ENCODE results near the gene DDIAS.
"Not testable (repeated sequence)": the region's sequence is repeated elsewhere in the genome, so short reads cannot be mapped to it uniquely, and the experiment has no call there.

The DDIAS gene

GRCh38 chr11:82919786-82920185 lies 18.2 kb downstream of the DDIAS start:
- in situ Hi-C loops (cut with MboI; ENCODE audit: low sequenced_read_pairs), result loop anchor here (5.0 kb wide), 1 partner anchor 47 kb away; no protein-coding TSS in a partner anchor

- in situ Hi-C loops (cut with MboI; ENCODE audit: low sequenced_read_pairs), result loop anchor here (5.0 kb wide), 1 partner anchor 48 kb away; no protein-coding TSS in a partner anchor
Observed at GRCh38 chr11:82920227-82920626, 18.7 kb downstream of the DDIAS start.

GRCh38 chr11:82922396-82923173 lies 21.0 kb downstream of the DDIAS start:
- in situ Hi-C loops (cut with MboI; ENCODE audit: low sequenced_read_pairs), result loop anchor here (5.0 kb wide), 1 partner anchor 50 kb away; no protein-coding TSS in a partner anchor

- in situ Hi-C loops (cut with MboI; ENCODE audit: low sequenced_read_pairs), result loop anchor here (5.0 kb wide), 1 partner anchor 52 kb away; no protein-coding TSS in a partner anchor
Observed at GRCh38 chr11:82924522-82925224, 23.1 kb downstream of the DDIAS start.

- in situ Hi-C loops (cut with MboI; ENCODE audit: low sequenced_read_pairs), result no loop called here
Observed at GRCh38 chr11:82927264-82927880, 25.8 kb downstream of the DDIAS start.

GRCh38 chr11:82929121-82929520 lies 27.6 kb downstream of the DDIAS start:
- in situ Hi-C loops (cut with MboI; ENCODE audit: low sequenced_read_pairs), result no loop called here

- in situ Hi-C loops (cut with MboI; ENCODE audit: low sequenced_read_pairs), result no loop called here
Observed at GRCh38 chr11:82930229-82930628, 28.7 kb downstream of the DDIAS start.

- in situ Hi-C loops (cut with MboI; ENCODE audit: low sequenced_read_pairs), result no loop called here
Observed at GRCh38 chr11:82930734-82931133, 29.2 kb downstream of the DDIAS start.

- in situ Hi-C loops (cut with MboI; ENCODE audit: low sequenced_read_pairs), result no loop called here
Observed at GRCh38 chr11:82932564-82932963, 31.0 kb downstream of the DDIAS start.

- in situ Hi-C loops (cut with MboI; ENCODE audit: low sequenced_read_pairs), result no loop called here
Observed at GRCh38 chr11:82936261-82936660, 34.7 kb downstream of the DDIAS start.

GRCh38 chr11:82937554-82937953 lies 36.0 kb downstream of the DDIAS start:
- in situ Hi-C loops (cut with MboI; ENCODE audit: low sequenced_read_pairs), result no loop called here

- in situ Hi-C loops (cut with MboI; ENCODE audit: low sequenced_read_pairs), result no loop called here
Observed at GRCh38 chr11:82939456-82939855, 37.9 kb downstream of the DDIAS start.

GRCh38 chr11:82942376-82942775 lies 40.8 kb downstream of the DDIAS start:
- in situ Hi-C loops (cut with MboI; ENCODE audit: low sequenced_read_pairs), result no loop called here

- in situ Hi-C loops (cut with MboI; ENCODE audit: low sequenced_read_pairs), result not testable (repeated sequence)
Observed at GRCh38 chr11:82943430-82943829, 41.9 kb downstream of the DDIAS start.

- in situ Hi-C loops (cut with MboI; ENCODE audit: low sequenced_read_pairs), result no loop called here
Observed at GRCh38 chr11:82944198-82944597, 42.7 kb downstream of the DDIAS start.

GRCh38 chr11:82945041-82945440 lies 43.5 kb downstream of the DDIAS start:
- in situ Hi-C loops (cut with MboI; ENCODE audit: low sequenced_read_pairs), result not testable (repeated sequence)

- in situ Hi-C loops (cut with MboI; ENCODE audit: low sequenced_read_pairs), result no loop called here
Observed at GRCh38 chr11:82945682-82946081, 44.1 kb downstream of the DDIAS start.

GRCh38 chr11:82949352-82949751 lies 47.8 kb downstream of the DDIAS start:
- in situ Hi-C loops (cut with MboI; ENCODE audit: low sequenced_read_pairs), result no loop called here

GRCh38 chr11:82950502-82950901 lies 49.0 kb downstream of the DDIAS start:
- in situ Hi-C loops (cut with MboI; ENCODE audit: low sequenced_read_pairs), result not testable (repeated sequence)

GRCh38 chr11:82955736-82956453 lies 54.4 kb downstream of the DDIAS start:
- in situ Hi-C loops (cut with MboI; ENCODE audit: low sequenced_read_pairs), result not testable (repeated sequence)

Data from HL-60/S4 (cell line).